Panc1 (cell line): ENCODE measurements around the gene TTBK1. TPM values are rescaled to one million over a fixed set of nuclear protein-coding genes. Genes with fewer than 3 reads are reported as not detected.
"Not testable (repeated sequence)": the region's sequence is repeated elsewhere in the genome, so short reads cannot be mapped to it uniquely, and the experiment has no call there.

Experiments used
- ATAC-seq: fragments of 200-7000 bp; cut with Tn5 transposase; 2 replicates; pipeline ENCODE4 v1.9.1; 2020; ENCODE audit warnings: mild to moderate bottlenecking, moderate library complexity
- BruUV-seq: library from RNA; stranded (reverse); fragments of 400-500 nt; replicated peaks from 2 replicates; lab custom pipeline; 2021; lab: Mats Ljungman, UMichigan
- CTCF ChIA-PET: fragments of 300-600 bp; sonication (Branson Sonifier 250); formaldehyde crosslinking; loops from one replicate; lab custom pipeline; 2022; ENCODE audit warnings: antibody characterized with exemption; lab: Charles Lee
- POLR2A ChIA-PET: fragments of 300-600 bp; sonication (Branson Sonifier 250); formaldehyde crosslinking; loops from one replicate; lab custom pipeline; 2022; ENCODE audit warnings: antibody characterized with exemption; lab: Charles Lee
- DNase-seq: peaks from one replicate; pipeline ENCODE4 v3.0.0-alpha.2; 2010; ENCODE audit warnings: low read depth, low spot score
- H3K27ac ChIP-seq: 2 replicates; pipeline ENCODE4 v1.5.1; 2011; ENCODE audit warnings: mild to moderate bottlenecking, low read length, inconsistent platforms
- H3K27me3 ChIP-seq: fragments of 200-500 bp; sonication (Bioruptor generic); 2 replicates; pipeline ENCODE4 v1.6.0; 2014; ENCODE audit warnings: low read length, inconsistent platforms; ENCODE audit not compliant: control insufficient read depth, insufficient read depth
- H3K36me3 ChIP-seq: fragments of 200-500 bp; sonication (Bioruptor generic); 2 replicates; pipeline ENCODE4 v1.5.1; 2014; ENCODE audit warnings: inconsistent platforms, mild to moderate bottlenecking, low read length, moderate library complexity; ENCODE audit not compliant: control insufficient read depth, insufficient read depth
- H3K4me1 ChIP-seq: 2 replicates; pipeline ENCODE4 v1.5.1; 2011; ENCODE audit warnings: inconsistent platforms, mild to moderate bottlenecking, low read length, moderate library complexity; ENCODE audit not compliant: control insufficient read depth, insufficient read depth
- H3K4me3 ChIP-seq, 2 experiments: 2 replicates each; pipeline ENCODE4 v1.5.1; 2011 to 2012; ENCODE audit warnings: low read depth in 2 of 2, low read length in 2 of 2, mild to moderate bottlenecking in 2 of 2, inconsistent platforms in 1 of 2, moderate library complexity in 1 of 2
- H3K9me3 ChIP-seq: fragments of 200-500 bp; sonication (Bioruptor generic); 2 replicates; pipeline ENCODE4 v1.5.1; 2014; ENCODE audit warnings: low read depth, mild to moderate bottlenecking, inconsistent platforms, low read length, moderate library complexity; ENCODE audit not compliant: control insufficient read depth, insufficient read depth
- CTCF ChIP-seq: fragments of 450-650 bp; IDR thresholded peaks from 2 replicates; pipeline ENCODE4 v1.5.1; 2017; ENCODE audit warnings: mild to moderate bottlenecking
- POLR2AphosphoS5 ChIP-seq: IDR thresholded peaks from 2 replicates; pipeline ENCODE4 v1.6.1; 2012; ENCODE audit warnings: mild to moderate bottlenecking, low read depth, low read length, moderate library complexity
- REST ChIP-seq, 2 experiments: IDR thresholded peaks; 2 replicates each; pipeline ENCODE4 v1.6.1; 2011 to 2012; ENCODE audit warnings: low read depth in 2 of 2, control low read depth in 1 of 2, low read length in 1 of 2, mild to moderate bottlenecking in 1 of 2, moderate library complexity in 1 of 2; ENCODE audit not compliant: insufficient read depth in 1 of 2
- SIN3A ChIP-seq: IDR thresholded peaks from 2 replicates; pipeline ENCODE4 v1.6.1; 2012; ENCODE audit warnings: low read depth, mild to moderate bottlenecking, low read length, moderate library complexity, borderline replicate concordance; ENCODE audit not compliant: insufficient read depth
- TCF7L2 ChIP-seq: IDR thresholded peaks from 2 replicates; pipeline ENCODE4 v1.6.1; 2011; ENCODE audit warnings: mild to moderate bottlenecking, low read depth, low read length, inconsistent platforms
- in situ Hi-C: cut with HindIII; loops from 2 replicates; pipeline ENCODE4 v1.10.0; 2016; ENCODE audit warnings: low sequenced_read_pairs, low pct_unique_long_range_greater_than_20kb
- intact Hi-C: fragments of 100-400 bp; cut with micrococcal nuclease; formaldehyde crosslinking; loops from one replicate; pipeline ENCODE4 v1.10.0; 2022; ENCODE audit not compliant: unreplicated experiment
- total RNA-seq: library from RNA; stranded (reverse); gene quantifications from one replicate; pipeline ENCODE4 v1.2.1, GENCODE V29; 2021; ENCODE audit not compliant: unreplicated experiment

Gene TTBK1
- total RNA-seq, 1 experiment from 2014 or later, result 0.10 TPM

- TF ChIP-seq TCF7L2 (no peak), POLR2AphosphoS5 (no peak), CTCF (no peak), REST (IDR thresholded peaks at IDR 0.05; ENCODE audit: insufficient read depth in 1 of 2, low read depth in 2 of 2, low read length in 1 of 2) (no peak), SIN3A (no peak)
- POLR2A ChIA-PET, result no interaction called here
- Histone ChIP-seq H3K9me3 (no peaks in the 10 kb centered on the region), H3K27ac (no peak overlapping the region), H3K4me3 (no peak overlapping the region), H3K36me3 (no peaks in the 10 kb centered on the region), H3K4me1 (no peaks in the 10 kb centered on the region), H3K27me3 (no peaks in the 10 kb centered on the region)
- DNase-seq (no peak), ATAC-seq (no peak)
- intact Hi-C loops (no loop called here), in situ Hi-C loops (no loop called here)
- CTCF ChIA-PET, result no interaction called here
- BruUV-seq, result no TSS peak
Measured at GRCh38 chr6:43302126-43302525, 58.8 kb downstream of the TTBK1 start.

GRCh38 chr6:43303006-43303405, 59.7 kb downstream of the TTBK1 start:
- H3K4me1 ChIP-seq, DNase-seq, ATAC-seq, BruUV-seq, H3K9me3 ChIP-seq, H3K36me3 ChIP-seq, POLR2A ChIA-PET, CTCF ChIA-PET, H3K27ac ChIP-seq, H3K4me3 ChIP-seq, H3K27me3 ChIP-seq, intact Hi-C loops, in situ Hi-C loops: not testable (repeated sequence)

GRCh38 chr6:43303751-43304331, 60.6 kb downstream of the TTBK1 start:
- TF ChIP-seq TCF7L2 (no peak), SIN3A (no peak), POLR2AphosphoS5 (no peak), CTCF (no peak), REST (IDR thresholded peaks at IDR 0.05; ENCODE audit: insufficient read depth in 1 of 2, low read depth in 2 of 2, low read length in 1 of 2) (no peak)
- Histone ChIP-seq H3K27ac (no peak overlapping the region), H3K4me1 (no peaks in the 10 kb centered on the region), H3K4me3 (no peak overlapping the region), H3K27me3 (no peaks in the 10 kb centered on the region), H3K9me3 (no peaks in the 10 kb centered on the region), H3K36me3 (no peaks in the 10 kb centered on the region)
- POLR2A ChIA-PET, result no interaction called here
- CTCF ChIA-PET, result no interaction called here
- in situ Hi-C loops (no loop called here), intact Hi-C loops (no loop called here)
- no peak for DNase-seq
- BruUV-seq, result no TSS peak
- no peak for ATAC-seq
